ENCODE measurements around the gene TIMM50.

- no peak for TF ChIP-seq CBX5 (CRISPR knock-in tag; IDR thresholded peaks at IDR 0.05; ENCODE audit: borderline replicate concordance)
- no peak for TF ChIP-seq JUND (CRISPR knock-in tag; IDR thresholded peaks at IDR 0.05)
- no peak for TF ChIP-seq ZZZ3 (CRISPR knock-in tag; IDR thresholded peaks at IDR 0.05; ENCODE audit: borderline replicate concordance)
- TF ChIP-seq, protein P1, sequence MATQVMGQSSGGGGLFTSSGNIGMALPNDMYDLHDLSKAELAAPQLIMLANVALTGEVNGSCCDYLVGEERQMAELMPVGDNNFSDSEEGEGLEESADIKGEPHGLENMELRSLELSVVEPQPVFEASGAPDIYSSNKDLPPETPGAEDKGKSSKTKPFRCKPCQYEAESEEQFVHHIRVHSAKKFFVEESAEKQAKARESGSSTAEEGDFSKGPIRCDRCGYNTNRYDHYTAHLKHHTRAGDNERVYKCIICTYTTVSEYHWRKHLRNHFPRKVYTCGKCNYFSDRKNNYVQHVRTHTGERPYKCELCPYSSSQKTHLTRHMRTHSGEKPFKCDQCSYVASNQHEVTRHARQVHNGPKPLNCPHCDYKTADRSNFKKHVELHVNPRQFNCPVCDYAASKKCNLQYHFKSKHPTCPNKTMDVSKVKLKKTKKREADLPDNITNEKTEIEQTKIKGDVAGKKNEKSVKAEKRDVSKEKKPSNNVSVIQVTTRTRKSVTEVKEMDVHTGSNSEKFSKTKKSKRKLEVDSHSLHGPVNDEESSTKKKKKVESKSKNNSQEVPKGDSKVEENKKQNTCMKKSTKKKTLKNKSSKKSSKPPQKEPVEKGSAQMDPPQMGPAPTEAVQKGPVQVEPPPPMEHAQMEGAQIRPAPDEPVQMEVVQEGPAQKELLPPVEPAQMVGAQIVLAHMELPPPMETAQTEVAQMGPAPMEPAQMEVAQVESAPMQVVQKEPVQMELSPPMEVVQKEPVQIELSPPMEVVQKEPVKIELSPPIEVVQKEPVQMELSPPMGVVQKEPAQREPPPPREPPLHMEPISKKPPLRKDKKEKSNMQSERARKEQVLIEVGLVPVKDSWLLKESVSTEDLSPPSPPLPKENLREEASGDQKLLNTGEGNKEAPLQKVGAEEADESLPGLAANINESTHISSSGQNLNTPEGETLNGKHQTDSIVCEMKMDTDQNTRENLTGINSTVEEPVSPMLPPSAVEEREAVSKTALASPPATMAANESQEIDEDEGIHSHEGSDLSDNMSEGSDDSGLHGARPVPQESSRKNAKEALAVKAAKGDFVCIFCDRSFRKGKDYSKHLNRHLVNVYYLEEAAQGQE (IDR thresholded peaks at IDR 0.05; ENCODE audit: borderline replicate concordance in 1 of 2, low read depth in 1 of 2, low read length in 2 of 2): no peak
- TF ChIP-seq, protein P2, sequence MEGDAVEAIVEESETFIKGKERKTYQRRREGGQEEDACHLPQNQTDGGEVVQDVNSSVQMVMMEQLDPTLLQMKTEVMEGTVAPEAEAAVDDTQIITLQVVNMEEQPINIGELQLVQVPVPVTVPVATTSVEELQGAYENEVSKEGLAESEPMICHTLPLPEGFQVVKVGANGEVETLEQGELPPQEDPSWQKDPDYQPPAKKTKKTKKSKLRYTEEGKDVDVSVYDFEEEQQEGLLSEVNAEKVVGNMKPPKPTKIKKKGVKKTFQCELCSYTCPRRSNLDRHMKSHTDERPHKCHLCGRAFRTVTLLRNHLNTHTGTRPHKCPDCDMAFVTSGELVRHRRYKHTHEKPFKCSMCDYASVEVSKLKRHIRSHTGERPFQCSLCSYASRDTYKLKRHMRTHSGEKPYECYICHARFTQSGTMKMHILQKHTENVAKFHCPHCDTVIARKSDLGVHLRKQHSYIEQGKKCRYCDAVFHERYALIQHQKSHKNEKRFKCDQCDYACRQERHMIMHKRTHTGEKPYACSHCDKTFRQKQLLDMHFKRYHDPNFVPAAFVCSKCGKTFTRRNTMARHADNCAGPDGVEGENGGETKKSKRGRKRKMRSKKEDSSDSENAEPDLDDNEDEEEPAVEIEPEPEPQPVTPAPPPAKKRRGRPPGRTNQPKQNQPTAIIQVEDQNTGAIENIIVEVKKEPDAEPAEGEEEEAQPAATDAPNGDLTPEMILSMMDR (CRISPR knock-in tag; IDR thresholded peaks at IDR 0.05): no peak
- no peak for TF ChIP-seq NFE2L2 (IDR thresholded peaks at IDR 0.05; ENCODE audit: low read length)
- no peak for TF ChIP-seq SRSF9 (IDR thresholded peaks at IDR 0.05; ENCODE audit: borderline replicate concordance, insufficient read depth, low read depth, low read length, poor library complexity, severe bottlenecking)
- TF ChIP-seq NR2C2 (CRISPR knock-in tag; IDR thresholded peaks at IDR 0.05; ENCODE audit: borderline replicate concordance): no peak
- TF ChIP-seq, protein P3, sequence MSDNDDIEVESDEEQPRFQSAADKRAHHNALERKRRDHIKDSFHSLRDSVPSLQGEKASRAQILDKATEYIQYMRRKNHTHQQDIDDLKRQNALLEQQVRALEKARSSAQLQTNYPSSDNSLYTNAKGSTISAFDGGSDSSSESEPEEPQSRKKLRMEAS (IDR thresholded peaks at IDR 0.05): no peak
- TF ChIP-seq FOXK2 (IDR thresholded peaks at IDR 0.05): no peak
- TF ChIP-seq ZBTB26 (CRISPR knock-in tag; IDR thresholded peaks at IDR 0.05; ENCODE audit: borderline replicate concordance): no peak
Observed at GRCh38 chr19:39498798-39499642, 18.4 kb downstream of the TIMM50 start, which contains the start of gene DLL3.

Data from HepG2 (cell line).